Measurements from ENCODE around the gene TRPM2.

DNA sequence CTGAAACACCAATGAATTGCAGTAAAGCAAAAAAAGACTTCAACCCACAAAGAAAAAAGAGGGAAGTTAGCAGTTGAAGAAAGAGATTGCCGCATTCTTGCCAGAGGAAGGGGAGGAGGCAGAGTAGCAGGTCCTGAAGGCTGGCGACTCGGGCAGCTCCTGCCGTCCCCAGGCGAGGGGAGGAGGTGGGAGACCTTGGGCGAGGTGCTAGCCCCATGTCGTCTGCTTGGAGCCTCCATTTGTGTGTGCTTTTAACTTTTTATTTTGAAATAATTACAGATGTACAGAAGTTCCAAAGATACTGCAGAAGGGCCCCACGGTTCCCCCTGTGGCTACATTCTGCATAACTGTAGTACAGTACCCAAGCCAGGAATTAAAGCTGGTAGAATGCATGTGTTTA is 6.7 kb downstream of the TRPM2 start:
- TF ChIP-seq CTCF (conservative IDR thresholded peaks at IDR 0.05 in 1 of 2, IDR thresholded peaks at IDR 0.05 in 1 of 2; ENCODE audit: low read depth in 1 of 2, low read length in 2 of 2) (no peak), EZH2 (IDR thresholded peaks at IDR 0.05; ENCODE audit: low read length, missing control alignments) (no peak)
